Mesothelial cell of epicardium (in vitro differentiated cells): Measurements from ENCODE around the gene SRY. TPM values are rescaled to one million over a fixed set of nuclear protein-coding genes. Genes with fewer than 3 reads are reported as not detected.

ENCODE experiments used
- DNase-seq, 2 experiments: peaks; one replicate each; pipeline ENCODE4 v3.0.0; 2021; ENCODE audit warnings: low spot score in 2 of 2; ENCODE audit not compliant: unreplicated experiment in 2 of 2
- H3K27ac Mint-ChIP-seq: 2 replicates; pipeline ENCODE4 v1.8.0; 2021; ENCODE audit warnings: mixed read lengths
- H3K27me3 Mint-ChIP-seq: 2 replicates; pipeline ENCODE4 v1.8.0; 2021; ENCODE audit warnings: low read depth, mixed read lengths
- H3K36me3 Mint-ChIP-seq: 2 replicates; pipeline ENCODE4 v1.8.0; 2021; ENCODE audit warnings: mixed read lengths
- H3K4me1 Mint-ChIP-seq: 2 replicates; pipeline ENCODE4 v1.8.0; 2021; ENCODE audit warnings: mixed read lengths
- H3K4me3 Mint-ChIP-seq: 2 replicates; pipeline ENCODE4 v1.8.0; 2021; ENCODE audit warnings: mild to moderate bottlenecking, moderate library complexity, mixed read lengths
- H3K9me3 Mint-ChIP-seq: 2 replicates; pipeline ENCODE4 v1.8.0; 2021; ENCODE audit warnings: mixed read lengths
- CTCF ChIP-seq: fragments of 200-600 bp; sonication (generic); IDR thresholded peaks from one replicate; pipeline ENCODE4 v1.5.0; 2021; ENCODE audit warnings: antibody characterized with exemption; ENCODE audit not compliant: unreplicated experiment
- total RNA-seq: library from RNA; stranded (reverse); gene quantifications from 3 replicates; pipeline ENCODE4 v1.2.1, GENCODE V29; 2021

SRY gene
- total RNA-seq, 1 donor from 2014 or later, result not detected

DNA sequence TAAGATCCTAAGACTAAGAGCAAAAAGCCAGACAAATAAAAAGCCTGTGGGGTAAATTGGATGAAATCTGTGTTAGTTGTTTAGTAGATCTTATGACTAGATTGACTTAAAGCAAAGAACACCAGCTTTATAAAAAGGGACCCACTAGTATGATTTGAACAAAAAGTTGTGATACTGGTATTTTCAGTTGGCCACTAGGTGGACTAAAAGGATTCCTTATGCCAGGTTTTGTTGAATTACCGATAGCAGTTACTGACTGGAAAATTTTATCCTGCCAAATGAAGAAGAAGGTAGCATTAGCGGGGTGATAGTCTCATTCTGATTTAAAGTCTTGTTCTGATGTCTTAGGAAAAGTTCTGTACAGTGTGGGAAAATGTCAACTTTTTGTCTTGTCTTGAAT, 12.8 kb upstream of the SRY start:
- Mint-ChIP-seq H3K27ac (no peak overlapping the region), H3K9me3 (no peaks in the 10 kb centered on the region), H3K4me1 (no peaks in the 10 kb centered on the region), H3K4me3 (no peak overlapping the region), H3K27me3 (no peaks in the 10 kb centered on the region), H3K36me3 (no peaks in the 10 kb centered on the region)
- no peak for TF ChIP-seq CTCF
- no peak for DNase-seq

DNA sequence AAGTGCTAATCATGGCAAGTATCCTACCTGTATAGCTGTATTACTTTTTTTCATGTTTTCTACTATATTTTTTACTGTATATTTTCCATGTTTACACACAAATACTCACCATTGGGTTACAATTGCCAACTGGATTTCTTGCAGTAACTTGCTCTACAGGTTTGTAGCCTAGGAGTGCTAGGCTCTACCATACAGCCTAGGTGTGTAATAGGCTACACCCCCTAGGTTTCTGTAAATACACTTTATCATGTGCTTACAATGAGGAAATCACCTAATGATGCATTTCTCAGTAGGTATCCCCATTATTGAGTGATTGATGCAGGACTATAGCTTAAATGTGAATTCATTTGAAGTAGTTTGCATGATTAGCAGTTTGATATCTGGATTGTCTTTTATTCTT, 10.5 kb upstream of the SRY start:
- Mint-ChIP-seq H3K27me3 (no peaks in the 10 kb centered on the region), H3K4me3 (no peak overlapping the region), H3K36me3 (no peaks in the 10 kb centered on the region), H3K4me1 (no peaks in the 10 kb centered on the region), H3K9me3 (no peaks in the 10 kb centered on the region), H3K27ac (no peak overlapping the region)
- TF ChIP-seq CTCF, result no peak
- DNase-seq, result no peak

DNA sequence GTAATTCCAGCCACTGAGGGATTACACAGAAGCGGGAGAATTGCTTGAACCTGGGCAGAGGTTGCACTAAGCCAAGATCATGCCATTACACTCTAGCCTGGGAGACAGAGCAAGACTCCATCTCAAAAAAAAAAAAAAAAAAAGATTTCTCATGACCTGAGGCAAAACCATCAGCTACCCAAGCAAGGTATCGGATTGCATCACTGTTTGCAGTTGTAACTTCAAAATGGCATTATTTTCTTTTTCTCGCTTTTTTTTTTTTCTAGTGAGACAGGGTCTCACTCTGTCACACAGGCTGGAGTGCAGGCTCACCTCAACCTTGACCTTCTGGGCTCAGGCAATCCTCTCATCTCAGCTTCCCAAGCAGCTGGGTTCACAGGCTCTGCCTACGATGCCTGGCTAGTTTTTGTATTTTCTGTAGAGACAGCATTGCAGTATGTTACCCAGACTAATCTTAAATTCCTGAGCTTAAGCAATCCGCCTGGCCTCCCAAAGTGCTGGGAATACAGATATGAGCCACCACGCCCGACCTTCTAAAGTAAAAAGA, 9.6 kb upstream of the SRY start:
- no peak for TF ChIP-seq CTCF
- Mint-ChIP-seq H3K27me3 (no peaks in the 10 kb centered on the region), H3K4me3 (no peak overlapping the region), H3K36me3 (no peaks in the 10 kb centered on the region), H3K27ac (no peak overlapping the region), H3K9me3 (no peaks in the 10 kb centered on the region), H3K4me1 (no peaks in the 10 kb centered on the region)
- no peak for DNase-seq

DNA sequence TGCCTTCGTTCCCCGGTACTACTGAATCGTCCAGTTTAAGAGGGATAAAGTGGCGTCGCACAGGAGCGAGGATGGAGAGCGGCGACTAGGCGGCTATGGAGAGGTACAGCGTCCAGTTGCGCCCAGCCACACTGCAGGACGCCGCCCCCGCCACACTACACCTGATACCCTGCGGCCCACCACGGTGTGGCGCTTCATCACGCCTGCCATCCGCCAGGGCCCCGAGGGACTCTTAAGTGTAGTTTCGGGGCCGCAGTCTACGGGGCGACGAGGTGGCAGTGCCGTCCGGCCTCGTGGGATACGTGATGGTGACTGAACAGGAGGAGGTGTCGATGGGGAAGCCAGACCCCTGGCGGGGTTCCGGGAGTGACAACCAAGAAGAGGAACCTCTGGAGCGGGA, 2.3 kb upstream of the SRY start:
- DNase-seq, result no peak
- H3K9me3 Mint-ChIP-seq, result no peaks in the 10 kb centered on the region
- no peak overlapping the region for H3K4me3 Mint-ChIP-seq
- H3K27ac Mint-ChIP-seq, result no peak overlapping the region
- no peaks in the 10 kb centered on the region for H3K27me3 Mint-ChIP-seq
- no peaks in the 10 kb centered on the region for H3K4me1 Mint-ChIP-seq
- no peaks in the 10 kb centered on the region for H3K36me3 Mint-ChIP-seq
- TF ChIP-seq CTCF, result no peak

- DNase-seq, result no peak
- H3K27me3 Mint-ChIP-seq, result no peaks in the 10 kb centered on the region
- H3K27ac Mint-ChIP-seq, result no peak overlapping the region
- no peaks in the 10 kb centered on the region for H3K4me1 Mint-ChIP-seq
- no peaks in the 10 kb centered on the region for H3K36me3 Mint-ChIP-seq
- no peak overlapping the region for H3K4me3 Mint-ChIP-seq
- H3K9me3 Mint-ChIP-seq, result no peaks in the 10 kb centered on the region
- TF ChIP-seq CTCF, result no peak
Observed at GRCh38 chrY:2786876-2787512, 488 bp downstream of the SRY start.

Other genes with a start within 250 kb of the SRY start
- not detected in 3 replicates for gene RPS4Y1, start 53.9 kb upstream of the SRY start, total RNA-seq
- gene ZFY, start 147.7 kb upstream of the SRY start, total RNA-seq, result not detected in 3 replicates